WTC11 (cell line): ENCODE results near the gene ALG2. TPM values are rescaled to one million over a fixed set of nuclear protein-coding genes. Genes with fewer than 3 reads are reported as not detected.
A peak's percentile ranks its signal among the peaks of the same experiment; 100 is the strongest.

ENCODE experiments used
- ATAC-seq: fragments of 200-7000 bp; cut with Tn5 transposase; 2 replicates; pipeline ENCODE4 v1.10.0; 2021; ENCODE audit warnings: mild to moderate bottlenecking, moderate library complexity
- CTCF ChIA-PET: fragments of 300-600 bp; sonication (Branson Sonifier 250); formaldehyde crosslinking; loops from one replicate; lab custom pipeline; 2021; ENCODE audit warnings: antibody characterized with exemption; lab: Charles Lee
- POLR2A ChIA-PET: fragments of 350-600 bp; sonication (Branson Sonifier 250); formaldehyde crosslinking; loops from one replicate; lab custom pipeline; 2021; ENCODE audit warnings: antibody characterized with exemption; lab: Charles Lee
- DNase-seq: peaks from one replicate; pipeline ENCODE4 v3.0.0; 2021; ENCODE audit warnings: low spot score
- H3K27ac Mint-ChIP-seq: 2 replicates; pipeline ENCODE4 v1.8.0; 2021; ENCODE audit warnings: mixed read lengths
- H3K27me3 Mint-ChIP-seq: 2 replicates; pipeline ENCODE4 v1.8.0; 2021; ENCODE audit warnings: low read depth, mild to moderate bottlenecking, moderate library complexity, mixed read lengths
- H3K36me3 Mint-ChIP-seq: 2 replicates; pipeline ENCODE4 v1.8.0; 2021; ENCODE audit warnings: mixed read lengths
- H3K4me1 Mint-ChIP-seq: 2 replicates; pipeline ENCODE4 v1.8.0; 2022; ENCODE audit warnings: mixed read lengths
- H3K4me3 Mint-ChIP-seq: 2 replicates; pipeline ENCODE4 v1.8.0; 2021; ENCODE audit warnings: mild to moderate bottlenecking, moderate library complexity, mixed read lengths
- H3K9me3 Mint-ChIP-seq: 2 replicates; pipeline ENCODE4 v1.8.0; 2021; ENCODE audit warnings: mixed read lengths
- ARID4B ChIP-seq: sonication (generic); formaldehyde crosslinking; IDR thresholded peaks from 2 replicates; pipeline ENCODE4 v1.8.0; 2023; ENCODE audit warnings: missing genetic modification reagents, mild to moderate bottlenecking, borderline replicate concordance
- E2F1 ChIP-seq: sonication (generic); formaldehyde crosslinking; IDR thresholded peaks from 2 replicates; pipeline ENCODE4 v1.8.0; 2022; ENCODE audit warnings: mild to moderate bottlenecking, missing genetic modification reagents
- E2F4 ChIP-seq: sonication (generic); formaldehyde crosslinking; IDR thresholded peaks from 2 replicates; pipeline ENCODE4 v1.8.1; 2022; ENCODE audit warnings: low read depth, mild to moderate bottlenecking, moderate library complexity, missing genetic modification reagents, borderline replicate concordance
- GTF2I ChIP-seq: fragments of 250-450 bp; sonication (Bioruptor Pico); conservative IDR thresholded peaks from 2 replicates; pipeline ENCODE4 v1.4.0; 2021; ENCODE audit warnings: mild to moderate bottlenecking
- KAT7 ChIP-seq: sonication (generic); formaldehyde crosslinking; IDR thresholded peaks from 2 replicates; pipeline ENCODE4 v1.8.1; 2023; ENCODE audit warnings: missing genetic modification reagents, mild to moderate bottlenecking, borderline replicate concordance
- MXD4 ChIP-seq: fragments of 250-450 bp; sonication (Bioruptor Pico); IDR thresholded peaks from 2 replicates; pipeline ENCODE4 v1.8.0; 2021; ENCODE audit warnings: mild to moderate bottlenecking, moderate library complexity, borderline replicate concordance
- PREB ChIP-seq: sonication (generic); formaldehyde crosslinking; IDR thresholded peaks from 2 replicates; pipeline ENCODE4 v1.8.1; 2022; ENCODE audit warnings: mild to moderate bottlenecking, missing genetic modification reagents, moderate library complexity, borderline replicate concordance
- RELA ChIP-seq: sonication (generic); formaldehyde crosslinking; IDR thresholded peaks from 2 replicates; pipeline ENCODE4 v1.8.1; 2022; ENCODE audit warnings: missing genetic modification reagents, mild to moderate bottlenecking, borderline replicate concordance
- SP1 ChIP-seq: sonication (generic); formaldehyde crosslinking; conservative IDR thresholded peaks from 2 replicates; pipeline ENCODE4 v1.8.1; 2022; ENCODE audit warnings: missing genetic modification reagents
- TEAD4 ChIP-seq: sonication (generic); formaldehyde crosslinking; IDR thresholded peaks from 2 replicates; pipeline ENCODE4 v1.8.0; 2022; ENCODE audit warnings: mild to moderate bottlenecking, missing genetic modification reagents
- USF2 ChIP-seq: sonication (generic); formaldehyde crosslinking; IDR thresholded peaks from 2 replicates; pipeline ENCODE4 v1.8.1; 2023; ENCODE audit warnings: mild to moderate bottlenecking, missing genetic modification reagents, moderate library complexity
- ZNF138 ChIP-seq: sonication (generic); formaldehyde crosslinking; conservative IDR thresholded peaks from 2 replicates; pipeline ENCODE4 v1.8.1; 2022; ENCODE audit warnings: mild to moderate bottlenecking, moderate library complexity, missing genetic modification reagents
- ZNF232 ChIP-seq: sonication (generic); formaldehyde crosslinking; IDR thresholded peaks from 2 replicates; pipeline ENCODE4 v1.8.0; 2022; ENCODE audit warnings: mild to moderate bottlenecking, missing genetic modification reagents
- ZNF416 ChIP-seq: fragments of 250-450 bp; sonication (Bioruptor Pico); IDR thresholded peaks from 2 replicates; pipeline ENCODE4 v1.9.0; 2021; ENCODE audit warnings: mild to moderate bottlenecking, inconsistent platforms
- ZNF532 ChIP-seq: fragments of 250-450 bp; sonication (Bioruptor Pico); IDR thresholded peaks from 2 replicates; pipeline ENCODE4 v1.9.0; 2021; ENCODE audit warnings: mild to moderate bottlenecking, borderline replicate concordance
- ZNF671 ChIP-seq: fragments of 250-450 bp; sonication (Bioruptor Pico); IDR thresholded peaks from 2 replicates; pipeline ENCODE4 v1.8.0; 2021; ENCODE audit warnings: mild to moderate bottlenecking
- total RNA-seq: library from RNA; stranded (reverse); gene quantifications from 3 replicates; pipeline ENCODE4 v1.2.3, GENCODE V29; 2021

Gene ALG2
- total RNA-seq, 1 experiment from 2014 or later, result 25.2 TPM

GRCh38 chr9:99222416-99223270, 901 bp upstream of the ALG2 start:
- H3K9me3 Mint-ChIP-seq, result no peaks in the 10 kb centered on the region
- ATAC-seq (peak; percentile 19), DNase-seq (no peak)
- TF ChIP-seq MXD4 (no peak), E2F4 (CRISPR knock-in tag) (no peak), SP1 (CRISPR knock-in tag) (no peak), ZNF232 (CRISPR knock-in tag) (0 out of 2 replicates have a peak, but pooled peaks have one; percentile 6)
- peaks cover 21% of the 10 kb centered on the region for H3K36me3 Mint-ChIP-seq
- peak overlapping the region; percentile 100 for H3K27ac Mint-ChIP-seq
- H3K27me3 Mint-ChIP-seq, result no peaks in the 10 kb centered on the region
- ChIA-PET CTCF (interaction anchor here (0.5 to 3.0 kb wide), 8 partner anchors 9 to 602 kb away, joined by 3 to 31 read pairs (median 4); no protein-coding TSS in a partner anchor), POLR2A (interaction anchor here (0.7 to 1.7 kb wide), 6 partner anchors 9 to 117 kb away, joined by 3 to 11 read pairs (median 4); no protein-coding TSS in a partner anchor)
- peak overlapping the region; percentile 95 for H3K4me3 Mint-ChIP-seq
- H3K4me1 Mint-ChIP-seq, result peaks cover 29% of the 10 kb centered on the region

GRCh38 chr9:99221266-99221620, 499 bp downstream of the ALG2 start:
- Mint-ChIP-seq H3K4me3 (peak overlapping the region; percentile 95), H3K4me1 (peaks cover 30% of the 10 kb centered on the region), H3K9me3 (no peaks in the 10 kb centered on the region), H3K36me3 (peaks cover 26% of the 10 kb centered on the region), H3K27me3 (no peaks in the 10 kb centered on the region), H3K27ac (peak overlapping the region; percentile 93)
- ChIA-PET CTCF (interaction anchor here (0.8 to 3.0 kb wide), 5 partner anchors 10 to 190 kb away, joined by 3 to 31 read pairs (median 5); no protein-coding TSS in a partner anchor), POLR2A (interaction anchor here (0.8 to 1.7 kb wide), 6 partner anchors 10 to 218 kb away, joined by 3 to 11 read pairs (median 4); no protein-coding TSS in a partner anchor)
- no peak for TF ChIP-seq TEAD4 (CRISPR knock-in tag)
- TF ChIP-seq RELA, result peak; percentile 74; the same call in 1 of the 2 replicates
- TF ChIP-seq ARID4B (CRISPR knock-in tag), result no peak
- TF ChIP-seq ZNF671 (CRISPR knock-in tag), result no peak
- TF ChIP-seq USF2 (CRISPR knock-in tag), result peak; percentile 7; the same call in 1 of the 2 replicates
- no peak for TF ChIP-seq ZNF416
- no peak for TF ChIP-seq GTF2I
- no peak for TF ChIP-seq ZNF532 (CRISPR knock-in tag)
- TF ChIP-seq E2F1 (CRISPR knock-in tag), result no peak
- TF ChIP-seq PREB (CRISPR knock-in tag), result peak; percentile 74
- TF ChIP-seq KAT7 (CRISPR knock-in tag), result 0 out of 2 replicates have a peak, but pooled peaks have one; percentile 82
- TF ChIP-seq ZNF138 (CRISPR knock-in tag), result no peak
- DNase-seq (no peak), ATAC-seq (no peak)
